HG03196 (cell line): Measurements from ENCODE around the gene PIP5KL1.
A peak's percentile ranks its signal among the peaks of the same experiment; 100 is the strongest.

ENCODE experiments used
- ATAC-seq: cut with Tn5 transposase; IDR thresholded peaks from one replicate; pipeline ENCODE4 v1.9.1; 2021; ENCODE audit not compliant: unreplicated experiment

The PIP5KL1 gene

GRCh38 chr9:127950513-127951289 is 20.1 kb upstream of the PIP5KL1 start:
- ATAC-seq, result no peak

GRCh38 chr9:127949827-127950512 is 19.4 kb upstream of the PIP5KL1 start:
- no peak for ATAC-seq

GRCh38 chr9:127947841-127948710 is 17.5 kb upstream of the PIP5KL1 start:
- no peak for ATAC-seq

DNA sequence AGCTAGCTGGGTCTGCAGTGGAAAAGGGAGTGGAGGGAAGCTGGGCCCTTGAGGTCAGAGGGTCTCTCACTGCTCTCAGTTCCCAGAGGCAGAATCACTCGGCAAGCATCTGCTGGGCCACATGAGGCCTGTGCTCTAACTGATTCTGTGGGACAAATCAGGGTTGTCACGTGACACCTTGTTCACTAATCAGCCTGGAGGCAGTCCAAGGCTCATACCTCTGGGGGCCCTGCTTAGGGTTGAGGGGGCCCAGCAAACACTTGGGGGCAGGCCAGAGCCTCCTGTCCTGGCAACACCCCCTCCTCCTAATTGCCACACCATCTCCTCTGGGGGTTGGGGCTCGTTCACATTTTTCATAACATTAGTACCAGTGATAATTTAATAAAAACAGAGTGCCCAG is 16.2 kb upstream of the PIP5KL1 start:
- ATAC-seq, result no peak

GRCh38 chr9:127945942-127946341 is 15.4 kb upstream of the PIP5KL1 start:
- no peak for ATAC-seq

DNA sequence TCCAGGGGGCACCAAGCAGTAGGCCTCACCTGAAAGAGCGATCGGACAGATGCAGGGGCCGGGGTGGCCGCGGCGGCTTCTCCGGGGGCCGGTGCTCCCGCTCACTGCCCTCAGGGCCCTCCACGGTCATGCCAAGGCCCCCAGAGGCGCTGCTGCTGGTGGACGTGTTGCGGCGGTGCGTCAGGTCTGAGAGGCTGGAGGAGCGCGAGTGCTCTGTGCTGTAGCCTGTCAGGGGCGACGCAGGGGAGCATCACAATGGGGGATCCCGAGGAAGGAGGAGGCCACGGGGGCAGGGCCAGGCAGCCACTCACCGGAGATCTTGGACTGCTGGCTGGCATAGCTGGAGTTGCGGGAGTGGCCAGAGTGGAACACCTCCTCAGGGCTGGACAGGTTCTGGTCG is 14.8 kb upstream of the PIP5KL1 start:
- no peak for ATAC-seq

DNA sequence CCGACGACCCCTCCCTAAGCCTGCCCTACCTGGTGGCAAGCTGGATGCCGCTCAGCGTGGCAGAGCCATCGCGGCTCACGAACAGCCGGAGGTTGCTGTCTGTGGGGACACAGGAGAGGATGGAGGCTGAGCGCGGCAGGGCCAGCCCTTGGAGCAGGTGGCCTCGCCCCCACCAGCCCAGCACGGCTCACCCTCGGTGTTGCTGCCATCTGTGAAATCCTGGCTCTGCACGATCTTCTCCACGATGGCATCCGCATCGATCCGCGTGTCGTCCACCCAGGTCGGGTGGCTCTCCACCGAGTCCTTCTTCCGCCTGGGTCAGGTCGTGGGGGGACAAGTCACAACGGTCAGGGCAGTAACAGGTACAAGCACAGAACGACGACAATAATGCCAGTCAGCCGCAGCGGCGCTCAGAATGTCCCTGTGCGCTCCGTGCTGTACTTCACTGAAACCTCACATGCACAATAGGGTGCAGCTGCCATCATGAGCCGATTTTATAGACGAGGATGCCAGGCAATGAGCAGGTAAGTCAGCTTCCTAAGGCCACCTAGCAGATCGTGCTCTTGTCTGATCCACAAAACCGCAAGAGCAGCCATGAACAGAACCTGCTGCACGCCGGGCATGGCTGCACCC is 14.1 kb upstream of the PIP5KL1 start:
- no peak for ATAC-seq

DNA sequence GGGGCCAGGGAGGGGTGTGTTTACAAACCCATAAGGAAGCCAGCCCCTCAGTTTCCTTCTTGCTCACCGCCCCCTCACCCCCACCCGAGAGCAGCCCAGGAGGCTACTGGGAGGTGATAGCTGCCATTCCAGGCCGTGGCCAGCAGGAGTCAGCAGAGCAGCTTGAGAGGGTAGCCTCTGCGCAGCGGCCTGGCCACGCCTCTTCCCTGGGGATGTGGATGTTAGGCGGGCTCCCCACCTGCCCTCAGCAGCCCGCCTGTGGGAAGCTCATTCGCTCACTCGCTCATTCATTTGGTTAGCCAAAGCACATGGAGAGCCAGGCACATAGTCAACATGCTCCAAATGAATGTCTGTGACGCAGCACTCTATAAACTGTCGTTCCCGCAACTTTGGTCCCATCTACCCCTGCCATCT is 13.2 kb upstream of the PIP5KL1 start:
- no peak for ATAC-seq

GRCh38 chr9:127943011-127943662 is 12.6 kb upstream of the PIP5KL1 start:
- no peak for ATAC-seq

- ATAC-seq, result no peak
Measured at GRCh38 chr9:127942216-127943010, 11.8 kb upstream of the PIP5KL1 start.

- no peak for ATAC-seq
Measured at GRCh38 chr9:127941961-127942215, 11.3 kb upstream of the PIP5KL1 start.

- ATAC-seq, result no peak
Measured at GRCh38 chr9:127941062-127941960, 10.7 kb upstream of the PIP5KL1 start.

- ATAC-seq, result no peak
Measured at GRCh38 chr9:127940593-127940992, 10.0 kb upstream of the PIP5KL1 start.

- ATAC-seq, result no peak
Measured at GRCh38 chr9:127938298-127938690, 7.7 kb upstream of the PIP5KL1 start.

DNA sequence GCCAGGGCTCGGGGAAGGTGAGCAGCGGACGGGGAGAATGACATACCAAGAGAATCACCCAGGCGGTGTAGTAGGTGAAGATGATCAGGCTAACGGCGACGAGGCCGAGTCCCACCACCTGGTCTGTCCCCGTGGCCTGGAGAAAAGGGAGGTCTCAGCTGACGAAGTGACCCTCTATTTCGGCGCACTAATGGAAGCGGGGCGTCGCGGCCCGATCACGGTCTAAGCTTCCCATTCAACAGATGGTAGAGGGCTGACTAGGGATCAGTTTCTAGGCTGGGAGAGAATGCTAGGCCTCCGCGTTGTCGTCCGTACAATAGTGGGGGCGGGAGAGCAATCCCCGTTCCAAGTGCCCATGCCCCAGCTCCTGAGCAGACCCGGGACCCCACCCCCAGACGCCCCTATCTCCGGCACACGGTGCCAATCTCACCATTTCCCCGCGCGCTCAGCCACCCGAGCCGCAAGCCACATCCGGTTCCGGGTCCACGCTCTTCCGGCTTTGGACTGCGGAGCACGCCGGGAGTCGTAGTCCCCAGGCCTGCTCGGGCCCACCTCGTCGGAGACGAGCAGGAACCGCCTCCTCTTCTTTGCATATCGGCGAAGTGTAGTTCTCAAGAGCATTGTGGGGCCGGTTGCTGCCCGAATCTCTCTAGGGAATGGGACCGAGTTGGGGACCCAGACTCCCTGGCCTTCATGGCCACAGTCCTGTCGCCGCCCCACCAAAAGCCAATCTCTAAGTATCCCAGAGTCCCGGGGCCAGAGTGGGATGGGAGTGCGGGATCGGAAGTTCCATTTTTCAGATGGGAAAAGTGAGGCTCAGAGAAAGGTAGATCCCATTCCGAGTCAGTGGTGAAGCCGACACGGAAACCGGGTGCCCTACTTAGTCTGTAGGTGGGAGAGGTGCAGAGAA is 7.1 kb upstream of the PIP5KL1 start, which contains the start of gene DPM2:
Gene DPM2 (minus strand): TSS at position 467 of the 910 bp plus-strand sequence. CDS start 34 bp downstream, at position 433.
- peak; percentile 84 for ATAC-seq

- ATAC-seq, result no peak
Measured at GRCh38 chr9:127937056-127937387, 6.4 kb upstream of the PIP5KL1 start.

DNA sequence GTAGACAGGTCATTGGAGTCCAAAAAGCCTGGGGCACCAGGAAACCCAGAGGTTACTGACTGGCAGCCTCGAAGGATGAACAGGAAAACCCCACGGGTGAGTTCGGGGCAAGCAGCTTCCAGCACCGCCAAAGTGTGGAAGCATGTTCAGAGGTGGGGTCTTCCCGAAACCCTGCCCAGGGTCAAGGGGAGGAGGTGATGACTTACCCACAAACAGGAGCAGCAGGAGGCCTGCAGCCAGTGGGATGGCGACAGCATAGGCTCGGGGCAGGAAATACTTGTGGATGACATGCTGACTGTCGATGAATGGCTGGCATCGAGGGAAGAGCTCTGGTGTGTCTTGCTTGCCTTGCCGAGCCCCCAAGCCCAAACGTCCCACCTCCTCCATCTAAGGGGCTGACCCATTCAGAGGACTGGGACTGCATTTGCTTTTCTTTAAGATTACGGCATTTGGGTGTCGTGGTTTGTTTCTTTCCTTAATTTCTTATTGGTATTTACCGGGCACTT is 5.8 kb upstream of the PIP5KL1 start:
- no peak for ATAC-seq

GRCh38 chr9:127935765-127936221 is 5.2 kb upstream of the PIP5KL1 start:
- no peak for ATAC-seq
